Measurements from ENCODE around the gene SLC6A4. TPM values are rescaled to one million over a fixed set of nuclear protein-coding genes. Genes with fewer than 3 reads are reported as not detected.

The SLC6A4 gene
- total RNA-seq, 2 donors from 2014 or later, result 0.38 to 1.8 TPM

DNA sequence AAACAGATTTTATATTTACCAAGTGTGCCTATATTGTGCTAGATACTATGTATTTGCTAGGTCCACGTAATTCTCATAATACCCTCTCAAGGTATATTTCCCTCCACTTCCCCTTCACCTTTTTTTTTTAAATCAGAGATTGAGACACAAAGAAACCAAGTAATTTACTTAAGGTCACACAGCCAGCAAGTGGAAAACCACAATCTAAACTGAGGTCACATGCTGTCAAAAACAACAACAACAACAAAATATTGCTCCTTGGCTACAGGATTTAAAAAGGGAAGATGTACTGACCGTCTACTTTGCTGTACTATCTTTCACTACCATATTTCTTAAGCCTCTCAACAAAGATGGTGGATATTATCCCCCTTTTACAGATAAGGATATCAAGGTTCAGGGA is 40.4 kb upstream of the SLC6A4 start:
- no peak for DNase-seq
- Histone ChIP-seq H3K4me1 (ENCODE audit: control insufficient read depth, insufficient read depth, low read length) (no peaks in the 10 kb centered on the region), H3K9ac (ENCODE audit: extremely low read depth, low read length, poor library complexity, severe bottlenecking) (no peak overlapping the region), H3K4me3 (ENCODE audit: low read length) (no peak overlapping the region), H3K36me3 (ENCODE audit: control insufficient read depth, insufficient read depth, low read length) (peaks cover 80% of the 10 kb centered on the region), H3K9me3 (ENCODE audit: control insufficient read depth, low read length) (no peaks in the 10 kb centered on the region), H3K27me3 (ENCODE audit: control insufficient read depth, insufficient read depth, low read length, poor library complexity, severe bottlenecking) (no peaks in the 10 kb centered on the region), H3K27ac (ENCODE audit: low read depth, low read length) (no peak overlapping the region)
- TF ChIP-seq, protein P1, sequence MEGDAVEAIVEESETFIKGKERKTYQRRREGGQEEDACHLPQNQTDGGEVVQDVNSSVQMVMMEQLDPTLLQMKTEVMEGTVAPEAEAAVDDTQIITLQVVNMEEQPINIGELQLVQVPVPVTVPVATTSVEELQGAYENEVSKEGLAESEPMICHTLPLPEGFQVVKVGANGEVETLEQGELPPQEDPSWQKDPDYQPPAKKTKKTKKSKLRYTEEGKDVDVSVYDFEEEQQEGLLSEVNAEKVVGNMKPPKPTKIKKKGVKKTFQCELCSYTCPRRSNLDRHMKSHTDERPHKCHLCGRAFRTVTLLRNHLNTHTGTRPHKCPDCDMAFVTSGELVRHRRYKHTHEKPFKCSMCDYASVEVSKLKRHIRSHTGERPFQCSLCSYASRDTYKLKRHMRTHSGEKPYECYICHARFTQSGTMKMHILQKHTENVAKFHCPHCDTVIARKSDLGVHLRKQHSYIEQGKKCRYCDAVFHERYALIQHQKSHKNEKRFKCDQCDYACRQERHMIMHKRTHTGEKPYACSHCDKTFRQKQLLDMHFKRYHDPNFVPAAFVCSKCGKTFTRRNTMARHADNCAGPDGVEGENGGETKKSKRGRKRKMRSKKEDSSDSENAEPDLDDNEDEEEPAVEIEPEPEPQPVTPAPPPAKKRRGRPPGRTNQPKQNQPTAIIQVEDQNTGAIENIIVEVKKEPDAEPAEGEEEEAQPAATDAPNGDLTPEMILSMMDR (conservative IDR thresholded peaks at IDR 0.05), result no peak
- 80 to 92% methylated on average over 1 to 2 of the region's 2 CpGs for WGBS, 2 experiments (ENCODE audit: insufficient coverage in 1 of 2, insufficient read length in 1 of 2)
- H3K4me1 Mint-ChIP-seq, result no peaks in the 10 kb centered on the region
- no peak overlapping the region for H3K27ac Mint-ChIP-seq
- H3K4me3 Mint-ChIP-seq, result no peak overlapping the region
- H3K9me3 Mint-ChIP-seq, result no peaks in the 10 kb centered on the region
- peaks cover 51% of the 10 kb centered on the region for H3K36me3 Mint-ChIP-seq (ENCODE audit: low read depth)
- H3K27me3 Mint-ChIP-seq (ENCODE audit: insufficient read depth), result no peaks in the 10 kb centered on the region

DNA sequence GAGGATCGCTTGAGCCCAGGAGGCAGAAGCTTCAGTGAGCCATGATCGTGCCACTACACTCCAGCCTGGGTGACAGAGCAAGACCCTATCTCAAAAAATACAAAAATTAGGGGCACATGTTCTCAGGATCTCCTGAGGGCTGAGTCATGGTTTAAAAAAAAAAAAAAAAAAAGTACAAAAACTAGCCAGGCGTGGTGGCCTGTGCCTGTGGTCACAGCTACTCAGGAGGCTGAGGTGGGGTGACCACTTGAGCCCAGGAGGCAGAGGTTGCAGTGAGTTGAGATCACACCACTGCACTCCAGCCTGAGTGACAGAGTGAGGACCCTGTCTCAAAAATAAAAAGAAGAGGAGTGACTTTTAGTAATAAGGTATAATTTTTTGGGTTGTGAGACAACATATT is 39.4 kb upstream of the SLC6A4 start:
- no peaks in the 10 kb centered on the region for H3K4me1 ChIP-seq (ENCODE audit: control insufficient read depth, insufficient read depth, low read length)
- no peak for DNase-seq
- H3K4me3 ChIP-seq (ENCODE audit: low read length), result no peak overlapping the region
- H3K27me3 Mint-ChIP-seq (ENCODE audit: insufficient read depth), result no peaks in the 10 kb centered on the region
- H3K4me3 Mint-ChIP-seq, result no peak overlapping the region
- TF ChIP-seq, protein P1 (conservative IDR thresholded peaks at IDR 0.05), result no peak
- no peak overlapping the region for H3K9ac ChIP-seq (ENCODE audit: extremely low read depth, low read length, poor library complexity, severe bottlenecking)
- no peak overlapping the region for H3K27ac ChIP-seq (ENCODE audit: low read depth, low read length)
- no peaks in the 10 kb centered on the region for H3K4me1 Mint-ChIP-seq
- peaks cover 80% of the 10 kb centered on the region for H3K36me3 ChIP-seq (ENCODE audit: control insufficient read depth, insufficient read depth, low read length)
- no peaks in the 10 kb centered on the region for H3K27me3 ChIP-seq (ENCODE audit: control insufficient read depth, insufficient read depth, low read length, poor library complexity, severe bottlenecking)
- H3K9me3 Mint-ChIP-seq, result no peaks in the 10 kb centered on the region
- H3K27ac Mint-ChIP-seq, result no peak overlapping the region
- H3K9me3 ChIP-seq (ENCODE audit: control insufficient read depth, low read length), result no peaks in the 10 kb centered on the region
- peaks cover 56% of the 10 kb centered on the region for H3K36me3 Mint-ChIP-seq (ENCODE audit: low read depth)
- 79 to 100% methylated on average over 2 to 3 of the region's 3 CpGs for WGBS, 2 experiments (ENCODE audit: insufficient coverage in 1 of 2, insufficient read length in 1 of 2)

DNA sequence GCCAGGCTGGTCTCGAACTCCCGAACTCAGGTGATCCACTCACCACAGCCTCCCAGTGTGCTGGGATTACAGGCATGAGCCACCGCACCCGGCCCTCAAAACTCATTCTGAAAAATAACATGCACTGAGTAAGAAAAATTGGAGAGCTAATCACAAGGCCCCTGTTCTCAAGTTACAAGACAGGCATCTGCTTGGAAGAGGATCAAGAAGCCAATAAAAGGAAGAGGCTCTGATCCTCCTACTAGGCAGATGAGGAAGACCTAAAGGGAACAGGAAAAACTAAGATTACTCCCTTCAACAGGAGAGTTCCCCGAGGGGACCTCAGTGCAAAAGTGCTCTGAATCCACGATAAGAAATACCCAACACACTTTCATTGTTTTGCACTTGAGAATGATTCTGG is 37.9 kb upstream of the SLC6A4 start:
- 97 to 100% methylated on average over 2 to 6 of the region's 6 CpGs for WGBS, 2 experiments (ENCODE audit: insufficient coverage in 1 of 2, insufficient read length in 1 of 2)
- H3K4me3 Mint-ChIP-seq, result no peak overlapping the region
- peaks cover 79% of the 10 kb centered on the region for H3K36me3 ChIP-seq (ENCODE audit: control insufficient read depth, insufficient read depth, low read length)

More for the DNA sequence above, 37.9 kb upstream of the SLC6A4 start:
- H3K27ac ChIP-seq (ENCODE audit: low read depth, low read length), result no peak overlapping the region
- TF ChIP-seq, protein P1 (conservative IDR thresholded peaks at IDR 0.05), result no peak
- H3K9ac ChIP-seq (ENCODE audit: extremely low read depth, low read length, poor library complexity, severe bottlenecking), result no peak overlapping the region
- H3K9me3 Mint-ChIP-seq, result no peaks in the 10 kb centered on the region
- no peaks in the 10 kb centered on the region for H3K27me3 ChIP-seq (ENCODE audit: control insufficient read depth, insufficient read depth, low read length, poor library complexity, severe bottlenecking)
- H3K4me1 Mint-ChIP-seq, result no peaks in the 10 kb centered on the region
- H3K27ac Mint-ChIP-seq, result no peak overlapping the region
- H3K4me3 ChIP-seq (ENCODE audit: low read length), result no peak overlapping the region
- H3K9me3 ChIP-seq (ENCODE audit: control insufficient read depth, low read length), result no peaks in the 10 kb centered on the region
- no peaks in the 10 kb centered on the region for H3K27me3 Mint-ChIP-seq (ENCODE audit: insufficient read depth)
- DNase-seq, result no peak
- H3K4me1 ChIP-seq (ENCODE audit: control insufficient read depth, insufficient read depth, low read length), result no peaks in the 10 kb centered on the region
- H3K36me3 Mint-ChIP-seq (ENCODE audit: low read depth), result peaks cover 58% of the 10 kb centered on the region

Measured in endodermal cell (in vitro differentiated cells).